GM23338 (cell line): ENCODE results near the gene USP21. TPM values are rescaled to one million over a fixed set of nuclear protein-coding genes. Genes with fewer than 3 reads are reported as not detected.

Experiments
- ATAC-seq: fragments of 200-7000 bp; cut with Tn5 transposase; 3 replicates; pipeline ENCODE4 v1.9.1; 2020
- DNase-seq: peaks from one replicate; pipeline ENCODE4 v3.0.0-alpha.2; 2015; ENCODE audit warnings: low spot score
- H2AFZ ChIP-seq: fragments of 200-600 bp; sonication (generic); 2 replicates; pipeline ENCODE4 v1.8.0; 2016; ENCODE audit warnings: antibody characterized with exemption, mild to moderate bottlenecking, moderate library complexity
- H3F3A ChIP-seq: fragments of 200-600 bp; sonication (generic); replicated peaks from 2 replicates; pipeline ENCODE4 v1.8.0; 2017; ENCODE audit warnings: antibody characterized with exemption, mixed run types, low read depth
- H3K27ac ChIP-seq: fragments of 200-600 bp; sonication (generic); 2 replicates; pipeline ENCODE4 v1.6.1; 2016; ENCODE audit warnings: low read depth
- H3K27me3 ChIP-seq: fragments of 200-600 bp; sonication (generic); 2 replicates; pipeline ENCODE4 v1.8.0; 2016; ENCODE audit warnings: mild to moderate bottlenecking, mixed run types, moderate library complexity; ENCODE audit not compliant: insufficient read depth
- H3K36me3 ChIP-seq: fragments of 200-600 bp; sonication (generic); 2 replicates; pipeline ENCODE4 v1.8.0; 2016; ENCODE audit warnings: mild to moderate bottlenecking; ENCODE audit not compliant: insufficient read depth
- H3K4me1 ChIP-seq: fragments of 200-600 bp; sonication (generic); 2 replicates; pipeline ENCODE4 v1.8.0; 2016; ENCODE audit warnings: mild to moderate bottlenecking, moderate library complexity; ENCODE audit not compliant: insufficient read depth
- H3K4me2 ChIP-seq: fragments of 200-600 bp; sonication (generic); 2 replicates; pipeline ENCODE4 v1.7.1; 2017; ENCODE audit warnings: mixed run types
- H3K4me3 ChIP-seq: fragments of 200-600 bp; sonication (generic); 2 replicates; pipeline ENCODE4 v1.6.1; 2016; ENCODE audit warnings: mixed run types
- H3K79me2 ChIP-seq: fragments of 200-600 bp; sonication (generic); replicated peaks from 2 replicates; pipeline ENCODE4 v1.8.0; 2017; ENCODE audit warnings: mild to moderate bottlenecking; ENCODE audit not compliant: insufficient read depth
- H3K9me2 ChIP-seq: fragments of 200-600 bp; sonication (generic); 2 replicates; pipeline ENCODE4 v1.8.0; 2017; ENCODE audit not compliant: insufficient read depth
- H4K20me1 ChIP-seq: fragments of 200-600 bp; sonication (generic); replicated peaks from 2 replicates; pipeline ENCODE4 v1.8.0; 2017; ENCODE audit warnings: mild to moderate bottlenecking; ENCODE audit not compliant: insufficient read depth
- H3K27ac Mint-ChIP-seq: 2 replicates; pipeline ENCODE4 v1.8.0; 2020; ENCODE audit warnings: inconsistent platforms, mild to moderate bottlenecking, moderate library complexity, mixed read lengths
- H3K27me3 Mint-ChIP-seq: 3 replicates; pipeline ENCODE4 v1.8.0; 2022; ENCODE audit warnings: low read depth, mild to moderate bottlenecking, moderate library complexity, mixed read lengths, inconsistent platforms; ENCODE audit not compliant: insufficient read depth, poor library complexity
- H3K36me3 Mint-ChIP-seq: 3 replicates; pipeline ENCODE4 v1.8.0; 2021; ENCODE audit warnings: low read depth, mild to moderate bottlenecking, inconsistent platforms, moderate library complexity, mixed read lengths
- H3K4me1 Mint-ChIP-seq: 3 replicates; pipeline ENCODE4 v1.8.0; 2020; ENCODE audit warnings: mild to moderate bottlenecking, inconsistent platforms, mixed read lengths
- H3K4me3 Mint-ChIP-seq: 3 replicates; pipeline ENCODE4 v1.8.0; 2021; ENCODE audit warnings: moderate library complexity, mild to moderate bottlenecking, inconsistent platforms, mixed read lengths
- H3K9me3 Mint-ChIP-seq: 3 replicates; pipeline ENCODE4 v1.8.0; 2020; ENCODE audit warnings: moderate library complexity, mild to moderate bottlenecking, inconsistent platforms, mixed read lengths
- CREB1 ChIP-seq: fragments of 250-450 bp; sonication (Bioruptor Pico); IDR thresholded peaks from 2 replicates; pipeline ENCODE4 v1.5.0; 2020; ENCODE audit warnings: low read depth, mild to moderate bottlenecking, moderate library complexity
- CTCF ChIP-seq, 2 experiments: fragments of 200-600 bp in 1 of 2; sonication (generic) in 1 of 2; conservative IDR thresholded peaks; 2 replicates each; pipeline versions ENCODE4 v1.5.1 to v1.6.1; 2016 to 2017; ENCODE audit warnings: antibody characterized with exemption in 2 of 2, low read depth in 2 of 2, mild to moderate bottlenecking in 2 of 2, moderate library complexity in 1 of 2
- ETS1 ChIP-seq: IDR thresholded peaks from 2 replicates; pipeline ENCODE4 v1.6.1; 2016; ENCODE audit warnings: antibody characterized with exemption
- EZH2 ChIP-seq: fragments of 200-600 bp; sonication (generic); IDR thresholded peaks from one replicate; pipeline ENCODE4 v1.8.0; 2017; ENCODE audit warnings: antibody characterized with exemption, mild to moderate bottlenecking, low read depth; ENCODE audit not compliant: unreplicated experiment
- EZH2phosphoT487 ChIP-seq: fragments of 200-600 bp; sonication (generic); IDR thresholded peaks from one replicate; pipeline ENCODE4 v1.8.1; 2018; ENCODE audit warnings: antibody characterized with exemption; ENCODE audit not compliant: unreplicated experiment
- JUNB ChIP-seq: IDR thresholded peaks from one replicate; pipeline ENCODE4 v1.6.1; 2016; ENCODE audit warnings: antibody characterized with exemption; ENCODE audit not compliant: unreplicated experiment
- STAT1 ChIP-seq: IDR thresholded peaks from one replicate; pipeline ENCODE4 v1.6.1; 2016; ENCODE audit warnings: antibody characterized with exemption; ENCODE audit not compliant: unreplicated experiment
- ZNF462 ChIP-seq: fragments of 250-450 bp; sonication (Bioruptor Pico); IDR thresholded peaks from 2 replicates; pipeline ENCODE4 v1.5.0; 2020; ENCODE audit warnings: mild to moderate bottlenecking, moderate library complexity
- polyA plus RNA-seq: library from polyadenylated mRNA; unstranded; fragments of >200 nt; fragmentation: Nextera tagmentation; extraction: Ambion mirVana; gene quantifications from 2 replicates; pipeline ENCODE4 v1.2.1, GENCODE V29; 2016
- total RNA-seq: library from RNA; depleted of rRNA; stranded (reverse); fragments of >200 nt; shearing (Covaris generic); gene quantifications from 2 replicates; pipeline ENCODE4 v1.2.3, GENCODE V29; 2014

The USP21 gene
- total and polyA plus RNA-seq, 2 experiments from 2014 or later = 17.9 to 25.6 TPM

GRCh38 chr1:161197560-161198193 lies 38.4 kb downstream of the USP21 start (continued):
- TF ChIP-seq ZNF462 (CRISPR knock-in tag) = no peak
- no peak for TF ChIP-seq ETS1
- TF ChIP-seq STAT1 = no peak
- TF ChIP-seq CREB1 (CRISPR knock-in tag) = no peak
- no peak for TF ChIP-seq EZH2phosphoT487
- TF ChIP-seq JUNB = no peak

GRCh38 chr1:161198194-161198896 lies 39.0 kb downstream of the USP21 start:
- peak overlapping the region; percentile 27; the same call in 1 of the 2 replicates for H3K27ac Mint-ChIP-seq
- H3K36me3 Mint-ChIP-seq = peaks cover 7% of the 10 kb centered on the region
- no peaks in the 10 kb centered on the region for H3K9me2 ChIP-seq
- peaks cover 58% of the 10 kb centered on the region for H3K4me1 Mint-ChIP-seq
- H3K36me3 ChIP-seq = no peaks in the 10 kb centered on the region
- DNase-seq (peak; percentile 87), ATAC-seq (peak; percentile 47)
- H3K4me3 ChIP-seq = peak overlapping the region; percentile 52
- H4K20me1 ChIP-seq = no peaks in the 10 kb centered on the region
- H3K4me3 Mint-ChIP-seq = peak overlapping the region; percentile 59
- H3K9me3 Mint-ChIP-seq = no peaks in the 10 kb centered on the region; the same call in 2 of the 3 replicates
- H3K79me2 ChIP-seq = peaks cover 9% of the 10 kb centered on the region
- peak overlapping the region; percentile 75 for H3K4me2 ChIP-seq
- peak overlapping the region; percentile 99; the same call in 1 of the 2 replicates for H3K27ac ChIP-seq
- peaks cover 14% of the 10 kb centered on the region; the same call in 1 of the 2 replicates for H3F3A ChIP-seq
- TF ChIP-seq EZH2 = no peak
- peak in 1 of 2 experiments; percentile 49; a peak in 3 of 4 replicates for TF ChIP-seq CTCF (conservative IDR thresholded peaks at IDR 0.05; ENCODE audit: low read depth in 2 of 2)
- H3K27me3 ChIP-seq = no peaks in the 10 kb centered on the region
- peaks cover 56% of the 10 kb centered on the region for H3K4me1 ChIP-seq
- peaks cover 17% of the 10 kb centered on the region for H3K27me3 Mint-ChIP-seq
- H2AFZ ChIP-seq = peak overlapping the region; percentile 66
